ENCODE results near the gene GPC3.

The GPC3 gene

GRCh38 chrX:133580625-133581024 is 404.8 kb downstream of the GPC3 start:
- no peak overlapping the region for H2BK15ac ChIP-seq (ENCODE audit: low read length)
- H3K14ac ChIP-seq (ENCODE audit: low read length), result no peak overlapping the region
- no peaks in the 10 kb centered on the region for H3K4me1 ChIP-seq (ENCODE audit: control insufficient read depth in 2 of 2, insufficient read depth in 1 of 2, low read depth in 1 of 2, low read length in 2 of 2)
- H3K79me1 ChIP-seq (ENCODE audit: low read depth, low read length), result no peaks in the 10 kb centered on the region
- H3K4me3 ChIP-seq (ENCODE audit: low read length in 2 of 2), result no peak overlapping the region
- DNase-seq (ENCODE audit: low spot score), result no peak
- no peak overlapping the region for H2BK12ac ChIP-seq (ENCODE audit: low read length)
- no peaks in the 10 kb centered on the region for H3K36me3 ChIP-seq (replicated peaks in 1 of 2; ENCODE audit: control insufficient read depth in 2 of 2, insufficient read depth in 2 of 2, low read length in 2 of 2)
- H3K9ac ChIP-seq (ENCODE audit: low read depth, low read length, poor library complexity), result no peak overlapping the region
- H2BK5ac ChIP-seq (ENCODE audit: low read length), result no peak overlapping the region
- no CpG with 5 or more reads among the region's 3 CpGs for WGBS, 2 donors (ENCODE audit: extremely low coverage in 2 of 2, insufficient read length in 2 of 2, insufficient replicate concordance in 1 of 2)
- H3K23ac ChIP-seq (ENCODE audit: low read depth, low read length, poor library complexity), result no peak overlapping the region
- peaks cover 0 to 13% (median 0%) of the 10 kb centered on the region in 3 experiments for H3K27me3 ChIP-seq (ENCODE audit: control insufficient read depth in 3 of 3, insufficient read depth in 3 of 3, low read depth in 1 of 3, low read length in 3 of 3)
- H3K18ac ChIP-seq (ENCODE audit: low read length), result no peak overlapping the region
- peaks cover 0 to 1% of the 10 kb centered on the region in 2 donors for H3K9me3 ChIP-seq (replicated peaks in 1 of 2; ENCODE audit: control insufficient read depth in 2 of 2, insufficient read depth in 1 of 2, low read depth in 1 of 2, low read length in 2 of 2)
- no peak overlapping the region for H4K91ac ChIP-seq (ENCODE audit: low read depth, low read length, poor library complexity)
- no peak overlapping the region for H3K4ac ChIP-seq (ENCODE audit: low read length)
- H2AFZ ChIP-seq (ENCODE audit: low read length), result no peak overlapping the region
- H2AK5ac ChIP-seq (ENCODE audit: low read depth, low read length), result no peak overlapping the region
- no peak overlapping the region for H2BK120ac ChIP-seq (ENCODE audit: low read depth, low read length)
- no peak overlapping the region for H3K27ac ChIP-seq (replicated peaks; ENCODE audit: low read length)
- H3K4me2 ChIP-seq (ENCODE audit: insufficient read depth, low read length, poor library complexity, severe bottlenecking), result no peak overlapping the region
- no peak overlapping the region for H4K8ac ChIP-seq (ENCODE audit: low read depth, low read length)

GRCh38 chrX:133579631-133580030 is 405.8 kb downstream of the GPC3 start:
- no peak overlapping the region for H2AFZ ChIP-seq (ENCODE audit: low read length)
- no peaks in the 10 kb centered on the region for H3K79me1 ChIP-seq (ENCODE audit: low read depth, low read length)
- H2BK15ac ChIP-seq (ENCODE audit: low read length), result no peak overlapping the region
- no peak overlapping the region for H2BK120ac ChIP-seq (ENCODE audit: low read depth, low read length)
- DNase-seq (ENCODE audit: low spot score), result no peak
- no peak overlapping the region for H3K14ac ChIP-seq (ENCODE audit: low read length)
- H3K36me3 ChIP-seq (replicated peaks in 1 of 2; ENCODE audit: control insufficient read depth in 2 of 2, insufficient read depth in 2 of 2, low read length in 2 of 2), result no peaks in the 10 kb centered on the region
- H3K9me3 ChIP-seq (replicated peaks in 1 of 2; ENCODE audit: control insufficient read depth in 2 of 2, insufficient read depth in 1 of 2, low read depth in 1 of 2, low read length in 2 of 2), result peaks cover 0 to 1% of the 10 kb centered on the region in 2 donors
- no peaks in the 10 kb centered on the region for H3K4me1 ChIP-seq (ENCODE audit: control insufficient read depth in 2 of 2, insufficient read depth in 1 of 2, low read depth in 1 of 2, low read length in 2 of 2)
- H3K23ac ChIP-seq (ENCODE audit: low read depth, low read length, poor library complexity), result no peak overlapping the region
- peaks cover 0 to 13% (median 0%) of the 10 kb centered on the region in 3 experiments for H3K27me3 ChIP-seq (ENCODE audit: control insufficient read depth in 3 of 3, insufficient read depth in 3 of 3, low read depth in 1 of 3, low read length in 3 of 3)
- H2BK12ac ChIP-seq (ENCODE audit: low read length), result no peak overlapping the region
- H3K4me3 ChIP-seq (ENCODE audit: low read length in 2 of 2), result no peak overlapping the region
- no peak overlapping the region for H3K4ac ChIP-seq (ENCODE audit: low read length)
- no peak overlapping the region for H4K91ac ChIP-seq (ENCODE audit: low read depth, low read length, poor library complexity)
- no peak overlapping the region for H2AK5ac ChIP-seq (ENCODE audit: low read depth, low read length)
- WGBS, 2 donors (ENCODE audit: extremely low coverage in 2 of 2, insufficient read length in 2 of 2, insufficient replicate concordance in 1 of 2), result no CpG with 5 or more reads among the region's 6 CpGs
- H3K4me2 ChIP-seq (ENCODE audit: insufficient read depth, low read length, poor library complexity, severe bottlenecking), result no peak overlapping the region
- no peak overlapping the region for H4K8ac ChIP-seq (ENCODE audit: low read depth, low read length)
- no peak overlapping the region for H2BK5ac ChIP-seq (ENCODE audit: low read length)
- no peak overlapping the region for H3K27ac ChIP-seq (replicated peaks; ENCODE audit: low read length)
- H3K18ac ChIP-seq (ENCODE audit: low read length), result no peak overlapping the region
- no peak overlapping the region for H3K9ac ChIP-seq (ENCODE audit: low read depth, low read length, poor library complexity)

- peaks cover 1 to 3% of the 10 kb centered on the region in 2 donors for H3K9me3 ChIP-seq (replicated peaks in 1 of 2; ENCODE audit: control insufficient read depth in 2 of 2, insufficient read depth in 1 of 2, low read depth in 1 of 2, low read length in 2 of 2)
- no peak overlapping the region for H3K4me3 ChIP-seq (ENCODE audit: low read length in 2 of 2)
- peaks cover 0 to 6% (median 0%) of the 10 kb centered on the region in 3 experiments for H3K27me3 ChIP-seq (ENCODE audit: control insufficient read depth in 3 of 3, insufficient read depth in 3 of 3, low read depth in 1 of 3, low read length in 3 of 3)
- H3K23ac ChIP-seq (ENCODE audit: low read depth, low read length, poor library complexity), result no peak overlapping the region
- H2BK15ac ChIP-seq (ENCODE audit: low read length), result no peak overlapping the region
- no peak overlapping the region for H3K9ac ChIP-seq (ENCODE audit: low read depth, low read length, poor library complexity)
- H3K4ac ChIP-seq (ENCODE audit: low read length), result no peak overlapping the region
- H3K18ac ChIP-seq (ENCODE audit: low read length), result no peak overlapping the region
- H3K14ac ChIP-seq (ENCODE audit: low read length), result no peak overlapping the region
- H2AK5ac ChIP-seq (ENCODE audit: low read depth, low read length), result no peak overlapping the region
- no peak overlapping the region for H2BK5ac ChIP-seq (ENCODE audit: low read length)
- no peak overlapping the region for H3K4me2 ChIP-seq (ENCODE audit: insufficient read depth, low read length, poor library complexity, severe bottlenecking)
- no peaks in the 10 kb centered on the region for H3K36me3 ChIP-seq (replicated peaks in 1 of 2; ENCODE audit: control insufficient read depth in 2 of 2, insufficient read depth in 2 of 2, low read length in 2 of 2)
- no peak for DNase-seq (ENCODE audit: low spot score)
- WGBS, 2 donors (ENCODE audit: extremely low coverage in 2 of 2, insufficient read length in 2 of 2, insufficient replicate concordance in 1 of 2), result no CpG with 5 or more reads among the region's 3 CpGs
- H4K8ac ChIP-seq (ENCODE audit: low read depth, low read length), result no peak overlapping the region
- no peak overlapping the region for H4K91ac ChIP-seq (ENCODE audit: low read depth, low read length, poor library complexity)
- no peaks in the 10 kb centered on the region for H3K4me1 ChIP-seq (ENCODE audit: control insufficient read depth in 2 of 2, insufficient read depth in 1 of 2, low read depth in 1 of 2, low read length in 2 of 2)
- no peak overlapping the region for H3K27ac ChIP-seq (replicated peaks; ENCODE audit: low read length)
- no peaks in the 10 kb centered on the region for H3K79me1 ChIP-seq (ENCODE audit: low read depth, low read length)
- H2BK12ac ChIP-seq (ENCODE audit: low read length), result no peak overlapping the region
- no peak overlapping the region for H2AFZ ChIP-seq (ENCODE audit: low read length)
- H2BK120ac ChIP-seq (ENCODE audit: low read depth, low read length), result no peak overlapping the region
These were observed 408.5 kb downstream of the GPC3 start for GRCh38 chrX:133576876-133577275.

GRCh38 chrX:133575501-133576136 is 409.8 kb downstream of the GPC3 start:
- Histone ChIP-seq H3K79me1 (ENCODE audit: low read depth, low read length) (no peaks in the 10 kb centered on the region), H3K4me2 (ENCODE audit: insufficient read depth, low read length, poor library complexity, severe bottlenecking) (no peak overlapping the region), H3K18ac (ENCODE audit: low read length) (no peak overlapping the region), H2AK5ac (ENCODE audit: low read depth, low read length) (no peak overlapping the region), H2BK5ac (ENCODE audit: low read length) (no peak overlapping the region), H3K14ac (ENCODE audit: low read length) (no peak overlapping the region), H2BK12ac (ENCODE audit: low read length) (no peak overlapping the region), H4K91ac (ENCODE audit: low read depth, low read length, poor library complexity) (no peak overlapping the region), H3K4me3 (ENCODE audit: low read length in 2 of 2) (no peak overlapping the region), H3K4ac (ENCODE audit: low read length) (no peak overlapping the region), H2BK120ac (ENCODE audit: low read depth, low read length) (no peak overlapping the region), H3K27me3 (ENCODE audit: control insufficient read depth in 3 of 3, insufficient read depth in 3 of 3, low read depth in 1 of 3, low read length in 3 of 3) (peaks cover 0 to 6% (median 0%) of the 10 kb centered on the region in 3 experiments), H2BK15ac (ENCODE audit: low read length) (no peak overlapping the region), H2AFZ (ENCODE audit: low read length) (no peak overlapping the region), H4K8ac (ENCODE audit: low read depth, low read length) (no peak overlapping the region), H3K23ac (ENCODE audit: low read depth, low read length, poor library complexity) (no peak overlapping the region), H3K9me3 (replicated peaks in 1 of 2; ENCODE audit: control insufficient read depth in 2 of 2, insufficient read depth in 1 of 2, low read depth in 1 of 2, low read length in 2 of 2) (peaks cover 1 to 3% of the 10 kb centered on the region in 2 donors), H3K27ac (replicated peaks; ENCODE audit: low read length) (no peak overlapping the region), H3K36me3 (replicated peaks in 1 of 2; ENCODE audit: control insufficient read depth in 2 of 2, insufficient read depth in 2 of 2, low read length in 2 of 2) (no peaks in the 10 kb centered on the region), H3K4me1 (ENCODE audit: control insufficient read depth in 2 of 2, insufficient read depth in 1 of 2, low read depth in 1 of 2, low read length in 2 of 2) (no peaks in the 10 kb centered on the region), H3K9ac (ENCODE audit: low read depth, low read length, poor library complexity) (no peak overlapping the region)
- WGBS, 2 donors (ENCODE audit: extremely low coverage in 2 of 2, insufficient read length in 2 of 2, insufficient replicate concordance in 1 of 2), result no CpG with 5 or more reads among the region's 5 CpGs
- no peak for DNase-seq (ENCODE audit: low spot score)
